K562 (cell line): ENCODE data around the gene PROM2. TPM values are rescaled to one million over a fixed set of nuclear protein-coding genes. Genes with fewer than 3 reads are reported as not detected.

Experiments
- CBX1 ChIP-seq: sonication (generic); IDR thresholded peaks from 2 replicates; pipeline ENCODE4 v1.6.1; 2016; ENCODE audit warnings: antibody characterized with exemption, low read depth, mild to moderate bottlenecking
- GTF2A2 ChIP-seq: IDR thresholded peaks from 2 replicates; pipeline ENCODE4 v1.6.1; 2016; ENCODE audit warnings: mild to moderate bottlenecking, missing genetic modification characterization, missing compliant biosample characterization
- ZHX1 ChIP-seq: fragments of 150-350 bp; conservative IDR thresholded peaks from 2 replicates; pipeline ENCODE4 v1.6.1; 2014; ENCODE audit warnings: low read length
- ZNF12 ChIP-seq: sonication (generic); formaldehyde crosslinking; IDR thresholded peaks from 2 replicates; pipeline ENCODE4 v1.4.0; 2020; ENCODE audit warnings: mild to moderate bottlenecking, missing genetic modification reagents
- ZNF764 ChIP-seq: fragments of 250-450 bp; sonication (Bioruptor Pico); IDR thresholded peaks from 2 replicates; pipeline ENCODE4 v1.4.0; 2020; ENCODE audit warnings: low read depth, mild to moderate bottlenecking, moderate library complexity
- polyA plus RNA-seq, 8 experiments: library from polyadenylated mRNA; depleted of rRNA in 4 of 8; stranded (reverse) in 5 of 8; unstranded in 3 of 8; fragments of >200 nt; fragmentation: Nextera tagmentation in 2 of 8; fragmentation: Illumina TruSeq in 1 of 8; extraction: Ambion mirVana in 2 of 8; extraction: Trizol in 1 of 8; gene quantifications; 2 replicates each; pipeline versions ENCODE4 v1.2.1 to v1.2.3, GENCODE V29; 2011 to 2014; ENCODE audit warnings: inconsistent platforms in 1 of 8, missing spikeins in 1 of 8
- total RNA-seq, 7 experiments: library from RNA; depleted of rRNA in 6 of 7; stranded (reverse); fragments of >200 nt in 6 of 7; fragmentation: Illumina TruSeq in 2 of 7; extraction: Trizol in 2 of 7; gene quantifications; 2 replicates each; pipeline versions ENCODE4 v1.2.1 to v1.2.3, GENCODE V29; 2011 to 2021; ENCODE audit warnings: low replicate concordance in 1 of 7
- TF ChIP-seq, protein P1 (sequence below): sonication (generic); formaldehyde crosslinking; IDR thresholded peaks from 2 replicates; pipeline ENCODE4 v1.8.0; 2022; ENCODE audit warnings: mild to moderate bottlenecking, low read depth, missing genetic modification reagents

PROM2 gene
- total and polyA plus RNA-seq, 9 of the 15 experiments (the other 6 are each of a cell fraction or from before 2014, with no cell fraction given), result not detected

DNA sequence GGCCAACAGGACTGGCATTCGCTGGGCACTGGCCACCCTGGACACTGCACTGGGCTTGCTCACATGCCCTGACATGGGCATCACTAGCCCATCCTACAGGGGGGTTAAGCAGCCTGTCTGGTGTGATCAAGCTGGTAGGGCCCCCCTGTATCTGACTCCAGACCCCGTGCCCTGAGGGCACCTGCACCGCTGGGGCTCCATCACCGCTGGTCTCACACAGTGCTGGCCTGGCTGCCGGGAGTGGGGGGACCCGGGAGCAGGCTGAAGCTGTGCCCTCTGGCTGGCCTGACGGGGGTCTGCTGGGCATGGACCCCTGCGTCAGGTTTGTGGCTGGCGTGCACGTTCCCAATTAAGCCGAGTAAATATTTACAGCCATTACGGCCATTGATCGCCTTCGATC, 55.2 kb downstream of the PROM2 start (continued):
- TF ChIP-seq ZHX1 (no peak), ZNF764 (CRISPR knock-in tag) (no peak), CBX1 (no peak), GTF2A2 (tag) (no peak), ZNF12 (no peak)
- TF ChIP-seq, protein P1, sequence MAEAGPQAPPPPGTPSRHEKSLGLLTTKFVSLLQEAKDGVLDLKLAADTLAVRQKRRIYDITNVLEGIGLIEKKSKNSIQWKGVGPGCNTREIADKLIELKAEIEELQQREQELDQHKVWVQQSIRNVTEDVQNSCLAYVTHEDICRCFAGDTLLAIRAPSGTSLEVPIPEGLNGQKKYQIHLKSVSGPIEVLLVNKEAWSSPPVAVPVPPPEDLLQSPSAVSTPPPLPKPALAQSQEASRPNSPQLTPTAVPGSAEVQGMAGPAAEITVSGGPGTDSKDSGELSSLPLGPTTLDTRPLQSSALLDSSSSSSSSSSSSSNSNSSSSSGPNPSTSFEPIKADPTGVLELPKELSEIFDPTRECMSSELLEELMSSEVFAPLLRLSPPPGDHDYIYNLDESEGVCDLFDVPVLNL (CRISPR knock-in tag), result no peak
